Measurements from ENCODE around the gene MCM7. TPM values are rescaled to one million over a fixed set of nuclear protein-coding genes. Genes with fewer than 3 reads are reported as not detected.

MCM7 gene
- total and polyA plus RNA-seq, 2 of the 13 experiments (the other 11 are each of a cell fraction or from before 2014, with no cell fraction given) = 84.5 to 214 TPM

DNA sequence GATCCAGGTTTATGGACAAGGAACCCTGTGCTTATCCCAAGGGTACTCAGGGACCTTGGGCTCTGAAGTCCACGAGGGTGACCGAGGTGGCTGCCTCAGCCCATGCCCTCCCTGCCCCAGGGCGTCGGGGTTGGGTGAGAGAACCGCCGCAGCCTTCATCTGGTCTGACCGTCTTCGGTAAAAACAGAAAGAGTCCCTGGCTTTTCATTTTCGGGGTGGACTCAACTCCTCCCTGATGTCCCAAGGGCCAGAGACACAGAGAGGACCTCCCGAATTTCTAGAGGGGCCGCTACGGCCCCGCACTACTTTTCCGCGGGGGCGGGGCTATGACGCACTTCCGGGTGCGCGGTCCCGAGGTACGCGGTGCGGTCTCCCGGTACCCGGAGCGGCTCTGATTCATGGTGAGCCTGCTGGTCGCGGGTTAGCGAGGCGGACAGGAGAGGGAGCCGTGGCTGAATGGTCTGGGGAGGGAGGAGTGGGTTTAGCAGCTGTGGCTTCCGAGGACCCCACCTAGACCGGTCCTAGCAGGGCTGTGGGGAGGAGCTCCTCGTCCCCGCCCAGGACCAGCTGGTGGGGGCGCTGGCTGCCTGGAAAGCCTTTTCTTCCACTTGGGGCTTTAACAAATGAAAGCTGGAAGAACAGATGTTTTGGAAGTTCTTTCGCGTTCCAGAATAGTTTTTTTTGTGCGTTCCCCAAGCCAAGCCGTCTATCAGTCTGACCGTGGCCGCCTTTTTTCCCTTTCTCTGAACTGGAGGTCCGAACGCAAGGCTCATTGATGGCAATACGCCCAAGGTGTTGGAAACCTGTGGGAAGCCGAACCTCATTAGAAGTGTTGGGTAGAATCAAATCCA, 51.5 kb downstream of the MCM7 start, which contains the start of gene ZSCAN21 (continued):
- TF ChIP-seq, protein P1, sequence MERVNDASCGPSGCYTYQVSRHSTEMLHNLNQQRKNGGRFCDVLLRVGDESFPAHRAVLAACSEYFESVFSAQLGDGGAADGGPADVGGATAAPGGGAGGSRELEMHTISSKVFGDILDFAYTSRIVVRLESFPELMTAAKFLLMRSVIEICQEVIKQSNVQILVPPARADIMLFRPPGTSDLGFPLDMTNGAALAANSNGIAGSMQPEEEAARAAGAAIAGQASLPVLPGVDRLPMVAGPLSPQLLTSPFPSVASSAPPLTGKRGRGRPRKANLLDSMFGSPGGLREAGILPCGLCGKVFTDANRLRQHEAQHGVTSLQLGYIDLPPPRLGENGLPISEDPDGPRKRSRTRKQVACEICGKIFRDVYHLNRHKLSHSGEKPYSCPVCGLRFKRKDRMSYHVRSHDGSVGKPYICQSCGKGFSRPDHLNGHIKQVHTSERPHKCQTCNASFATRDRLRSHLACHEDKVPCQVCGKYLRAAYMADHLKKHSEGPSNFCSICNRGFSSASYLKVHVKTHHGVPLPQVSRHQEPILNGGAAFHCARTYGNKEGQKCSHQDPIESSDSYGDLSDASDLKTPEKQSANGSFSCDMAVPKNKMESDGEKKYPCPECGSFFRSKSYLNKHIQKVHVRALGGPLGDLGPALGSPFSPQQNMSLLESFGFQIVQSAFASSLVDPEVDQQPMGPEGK (CRISPR knock-in tag; IDR thresholded peaks at IDR 0.05) = peak; percentile 71
- TF ChIP-seq ZNF678 (CRISPR knock-in tag; IDR thresholded peaks at IDR 0.05) (no peak), SOX6 (IDR thresholded peaks at IDR 0.05) (no peak), SOX6 (CRISPR knock-in tag; IDR thresholded peaks at IDR 0.05) (peak; percentile 40), SIN3B (IDR thresholded peaks at IDR 0.05; ENCODE audit: low read length) (no peak), NFRKB (IDR thresholded peaks at IDR 0.05) (no peak), SOX5 (CRISPR knock-in tag; IDR thresholded peaks at IDR 0.05; ENCODE audit: borderline replicate concordance) (no peak), ZFP82 (CRISPR knock-in tag; IDR thresholded peaks at IDR 0.05; ENCODE audit: borderline replicate concordance) (peak; percentile 72; the same call in 1 of the 2 replicates), NFE2 (CRISPR knock-in tag; IDR thresholded peaks at IDR 0.05) (no peak), MIER2 (CRISPR knock-in tag; IDR thresholded peaks at IDR 0.05) (no peak; the same call in 1 of the 2 replicates), ZNF160 (CRISPR knock-in tag; IDR thresholded peaks at IDR 0.05) (no peak), SETDB1 (CRISPR knock-in tag; IDR thresholded peaks at IDR 0.05; ENCODE audit: borderline replicate concordance) (no peak)
- TF ChIP-seq, protein P2, sequence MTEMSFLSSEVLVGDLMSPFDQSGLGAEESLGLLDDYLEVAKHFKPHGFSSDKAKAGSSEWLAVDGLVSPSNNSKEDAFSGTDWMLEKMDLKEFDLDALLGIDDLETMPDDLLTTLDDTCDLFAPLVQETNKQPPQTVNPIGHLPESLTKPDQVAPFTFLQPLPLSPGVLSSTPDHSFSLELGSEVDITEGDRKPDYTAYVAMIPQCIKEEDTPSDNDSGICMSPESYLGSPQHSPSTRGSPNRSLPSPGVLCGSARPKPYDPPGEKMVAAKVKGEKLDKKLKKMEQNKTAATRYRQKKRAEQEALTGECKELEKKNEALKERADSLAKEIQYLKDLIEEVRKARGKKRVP (CRISPR knock-in tag; IDR thresholded peaks at IDR 0.05) = no peak
- TF ChIP-seq, protein P3, sequence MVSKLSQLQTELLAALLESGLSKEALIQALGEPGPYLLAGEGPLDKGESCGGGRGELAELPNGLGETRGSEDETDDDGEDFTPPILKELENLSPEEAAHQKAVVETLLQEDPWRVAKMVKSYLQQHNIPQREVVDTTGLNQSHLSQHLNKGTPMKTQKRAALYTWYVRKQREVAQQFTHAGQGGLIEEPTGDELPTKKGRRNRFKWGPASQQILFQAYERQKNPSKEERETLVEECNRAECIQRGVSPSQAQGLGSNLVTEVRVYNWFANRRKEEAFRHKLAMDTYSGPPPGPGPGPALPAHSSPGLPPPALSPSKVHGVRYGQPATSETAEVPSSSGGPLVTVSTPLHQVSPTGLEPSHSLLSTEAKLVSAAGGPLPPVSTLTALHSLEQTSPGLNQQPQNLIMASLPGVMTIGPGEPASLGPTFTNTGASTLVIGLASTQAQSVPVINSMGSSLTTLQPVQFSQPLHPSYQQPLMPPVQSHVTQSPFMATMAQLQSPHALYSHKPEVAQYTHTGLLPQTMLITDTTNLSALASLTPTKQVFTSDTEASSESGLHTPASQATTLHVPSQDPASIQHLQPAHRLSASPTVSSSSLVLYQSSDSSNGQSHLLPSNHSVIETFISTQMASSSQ (IDR thresholded peaks at IDR 0.05; ENCODE audit: low read depth) = no peak
- TF ChIP-seq, protein P3 (CRISPR knock-in tag; IDR thresholded peaks at IDR 0.05; ENCODE audit: borderline replicate concordance) = peak; percentile 48; the same call in 1 of the 2 replicates
- TF ChIP-seq, protein P4, sequence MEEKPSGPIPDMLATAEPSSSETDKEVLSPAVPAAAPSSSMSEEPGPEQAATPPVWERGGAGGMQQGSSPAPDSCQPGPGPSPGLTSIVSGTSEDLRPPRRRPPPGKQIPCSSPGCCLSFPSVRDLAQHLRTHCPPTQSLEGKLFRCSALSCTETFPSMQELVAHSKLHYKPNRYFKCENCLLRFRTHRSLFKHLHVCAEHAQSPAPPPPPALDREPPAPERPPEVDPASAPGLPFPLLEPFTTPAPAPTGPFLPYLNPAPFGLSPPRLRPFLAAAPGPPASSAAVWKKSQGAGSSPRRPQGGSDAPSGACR (CRISPR knock-in tag; IDR thresholded peaks at IDR 0.05) = no peak
- TF ChIP-seq, protein P5, sequence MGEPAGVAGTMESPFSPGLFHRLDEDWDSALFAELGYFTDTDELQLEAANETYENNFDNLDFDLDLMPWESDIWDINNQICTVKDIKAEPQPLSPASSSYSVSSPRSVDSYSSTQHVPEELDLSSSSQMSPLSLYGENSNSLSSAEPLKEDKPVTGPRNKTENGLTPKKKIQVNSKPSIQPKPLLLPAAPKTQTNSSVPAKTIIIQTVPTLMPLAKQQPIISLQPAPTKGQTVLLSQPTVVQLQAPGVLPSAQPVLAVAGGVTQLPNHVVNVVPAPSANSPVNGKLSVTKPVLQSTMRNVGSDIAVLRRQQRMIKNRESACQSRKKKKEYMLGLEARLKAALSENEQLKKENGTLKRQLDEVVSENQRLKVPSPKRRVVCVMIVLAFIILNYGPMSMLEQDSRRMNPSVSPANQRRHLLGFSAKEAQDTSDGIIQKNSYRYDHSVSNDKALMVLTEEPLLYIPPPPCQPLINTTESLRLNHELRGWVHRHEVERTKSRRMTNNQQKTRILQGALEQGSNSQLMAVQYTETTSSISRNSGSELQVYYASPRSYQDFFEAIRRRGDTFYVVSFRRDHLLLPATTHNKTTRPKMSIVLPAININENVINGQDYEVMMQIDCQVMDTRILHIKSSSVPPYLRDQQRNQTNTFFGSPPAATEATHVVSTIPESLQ (CRISPR knock-in tag; conservative IDR thresholded peaks at IDR 0.05) = no peak
- TF ChIP-seq, protein P6, sequence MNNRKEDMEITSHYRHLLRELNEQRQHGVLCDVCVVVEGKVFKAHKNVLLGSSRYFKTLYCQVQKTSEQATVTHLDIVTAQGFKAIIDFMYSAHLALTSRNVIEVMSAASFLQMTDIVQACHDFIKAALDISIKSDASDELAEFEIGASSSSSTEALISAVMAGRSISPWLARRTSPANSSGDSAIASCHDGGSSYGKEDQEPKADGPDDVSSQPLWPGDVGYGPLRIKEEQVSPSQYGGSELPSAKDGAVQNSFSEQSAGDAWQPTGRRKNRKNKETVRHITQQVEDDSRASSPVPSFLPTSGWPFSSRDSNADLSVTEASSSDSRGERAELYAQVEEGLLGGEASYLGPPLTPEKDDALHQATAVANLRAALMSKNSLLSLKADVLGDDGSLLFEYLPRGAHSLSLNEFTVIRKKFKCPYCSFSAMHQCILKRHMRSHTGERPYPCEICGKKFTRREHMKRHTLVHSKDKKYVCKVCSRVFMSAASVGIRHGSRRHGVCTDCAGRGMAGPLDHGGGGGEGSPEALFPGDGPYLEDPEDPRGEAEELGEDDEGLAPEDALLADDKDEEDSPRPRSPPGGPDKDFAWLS (CRISPR knock-in tag; IDR thresholded peaks at IDR 0.05; ENCODE audit: borderline replicate concordance) = no peak

Measured in HepG2 (cell line).